GM21825 (cell line): Measurements from ENCODE around the gene MYH11.
"Not testable (repeated sequence)": the region's sequence is repeated elsewhere in the genome, so short reads cannot be mapped to it uniquely, and the experiment has no call there.

Experiments
- ATAC-seq: cut with Tn5 transposase; IDR thresholded peaks from one replicate; pipeline ENCODE4 v1.9.1; 2021; ENCODE audit warnings: mild to moderate bottlenecking, moderate library complexity; ENCODE audit not compliant: unreplicated experiment

MYH11 gene

GRCh38 chr16:15725641-15726240, 131.1 kb downstream of the MYH11 start:
- ATAC-seq, result no peak

- ATAC-seq, result no peak
These were observed 133.0 kb downstream of the MYH11 start for GRCh38 chr16:15723808-15724207.

- no peak for ATAC-seq
These were observed 135.8 kb downstream of the MYH11 start for GRCh38 chr16:15721018-15721417.

- ATAC-seq, result no peak
These were observed 140.0 kb downstream of the MYH11 start for GRCh38 chr16:15716694-15717447.

- ATAC-seq, result no peak
These were observed 141.6 kb downstream of the MYH11 start for GRCh38 chr16:15715221-15715620.

DNA sequence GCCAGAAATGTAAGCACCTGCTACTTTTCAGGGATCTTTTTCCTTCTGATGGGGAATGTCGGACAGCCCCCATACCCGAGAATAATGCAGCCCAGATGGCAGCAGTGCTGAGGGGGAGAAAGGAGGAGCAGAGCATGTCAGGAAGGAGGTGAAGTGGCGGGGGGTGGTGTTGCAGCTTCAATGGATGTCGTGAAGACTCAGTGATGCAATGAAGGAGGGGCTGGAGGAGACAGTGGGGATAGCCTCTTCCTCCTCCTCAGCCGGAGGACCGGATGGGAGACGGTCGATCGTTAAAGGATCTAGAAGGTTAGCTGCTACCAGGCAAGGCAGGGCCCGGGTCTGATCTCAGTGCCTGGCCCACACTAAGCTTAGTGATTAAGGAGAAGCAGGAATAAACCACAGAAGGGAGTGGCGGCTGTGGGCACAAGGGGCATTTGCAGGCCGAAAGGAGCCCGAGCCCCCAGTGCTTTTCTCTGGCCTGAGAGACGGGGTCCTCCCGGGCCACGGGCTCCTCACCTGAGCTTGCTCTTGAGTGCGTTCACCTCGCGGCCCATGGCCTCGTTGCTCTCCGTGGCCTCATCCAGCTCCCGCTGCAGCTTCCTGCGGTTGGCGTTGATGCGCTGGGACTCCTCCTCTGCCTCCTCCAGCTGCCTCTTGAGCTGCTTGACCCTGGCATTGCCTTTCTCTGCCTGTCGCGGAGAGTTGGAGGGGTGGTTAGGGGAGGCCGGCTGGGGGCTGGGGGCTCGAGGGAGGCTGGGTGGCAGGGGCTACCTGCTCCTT, 142.2 kb downstream of the MYH11 start:
- ATAC-seq, result no peak

GRCh38 chr16:15708997-15709396, 147.8 kb downstream of the MYH11 start:
- ATAC-seq, result no peak

DNA sequence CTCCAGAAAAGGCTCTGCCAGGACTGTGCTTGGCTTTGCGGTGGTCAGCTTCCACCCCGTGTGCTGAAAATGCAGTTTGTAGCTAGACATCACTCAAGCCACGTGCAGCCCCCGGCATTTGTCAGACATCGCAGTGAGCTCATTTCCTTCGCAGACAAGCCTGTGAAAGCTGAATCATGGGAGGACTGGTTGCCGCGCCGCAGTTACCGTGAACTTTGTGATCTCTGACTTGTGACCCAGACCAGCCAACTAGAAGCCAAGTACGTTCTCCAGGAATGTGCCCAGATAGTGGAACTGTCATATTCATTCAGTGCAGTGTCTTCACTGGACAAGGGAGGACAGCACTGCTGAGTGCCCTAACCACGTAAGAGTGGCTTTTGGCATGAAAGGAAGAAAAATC, 148.7 kb downstream of the MYH11 start:
- ATAC-seq, result no peak

- no peak for ATAC-seq
These were observed 149.5 kb downstream of the MYH11 start for GRCh38 chr16:15707332-15707731.

- no peak for ATAC-seq
These were observed 151.7 kb downstream of the MYH11 start for GRCh38 chr16:15705064-15705565.

DNA sequence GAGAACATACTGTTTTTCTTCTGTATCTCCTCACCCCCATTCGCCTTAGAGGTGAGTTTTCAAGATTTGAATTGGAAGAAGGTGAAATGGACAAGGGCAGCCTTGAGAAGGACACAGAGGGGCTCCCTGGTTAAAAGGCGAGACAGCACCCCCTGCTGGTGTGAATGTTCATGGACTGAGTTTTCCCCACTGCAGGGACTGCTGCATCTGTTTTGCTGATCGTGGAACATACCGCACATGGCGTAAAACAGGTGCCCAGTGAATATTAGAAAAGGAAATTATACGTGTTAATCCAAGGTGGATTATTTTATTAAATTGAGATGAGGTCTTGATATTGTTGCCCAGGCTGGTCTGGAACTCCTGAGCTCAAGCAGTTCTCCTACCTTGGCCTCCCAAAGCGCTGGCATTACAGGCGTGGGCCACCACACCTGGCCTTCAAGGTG, 152.3 kb downstream of the MYH11 start:
- ATAC-seq, result no peak

- no peak for ATAC-seq
These were observed 153.6 kb downstream of the MYH11 start for GRCh38 chr16:15703029-15703736.

GRCh38 chr16:15701975-15702970, 154.6 kb downstream of the MYH11 start:
- ATAC-seq, result no peak

DNA sequence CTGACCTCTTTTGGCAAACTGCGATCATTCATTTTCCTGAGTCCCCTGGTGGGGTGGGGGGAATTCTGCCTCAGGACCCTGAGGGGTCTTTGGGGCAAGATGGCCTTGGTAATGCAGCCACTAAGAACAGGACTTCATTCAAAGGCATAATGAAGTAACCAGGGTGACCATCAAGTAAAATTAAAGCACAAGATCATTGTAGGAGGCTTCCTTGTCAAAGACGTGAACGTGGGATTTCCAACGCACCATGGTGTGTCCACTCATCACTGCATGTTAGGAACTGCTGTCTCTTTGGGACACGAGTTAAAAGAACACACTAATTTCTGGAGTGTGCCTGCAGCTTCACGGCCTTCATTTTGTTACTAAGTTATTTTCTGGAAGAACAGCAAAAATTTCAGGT, 155.5 kb downstream of the MYH11 start:
- no peak for ATAC-seq

DNA sequence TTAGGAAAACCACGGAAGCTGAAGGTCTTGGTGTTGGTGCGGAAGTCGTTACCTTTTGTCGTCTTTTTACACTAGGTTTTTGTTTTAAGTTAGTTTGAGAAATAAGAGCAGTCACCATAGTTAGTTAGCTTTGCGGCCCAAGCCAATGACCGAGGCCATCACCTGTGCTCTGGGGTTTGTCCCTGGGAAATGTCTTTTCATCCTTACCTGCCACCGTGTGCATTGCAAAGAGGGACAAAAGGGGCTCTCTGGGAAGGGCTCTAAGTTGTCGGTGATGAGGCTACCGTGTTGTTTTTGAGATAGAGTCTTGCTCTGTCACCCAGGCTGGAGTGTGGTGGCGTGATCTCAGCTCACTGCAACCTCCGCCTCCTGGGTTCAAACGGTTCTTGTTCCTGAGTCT, 157.0 kb downstream of the MYH11 start:
- ATAC-seq, result no peak

DNA sequence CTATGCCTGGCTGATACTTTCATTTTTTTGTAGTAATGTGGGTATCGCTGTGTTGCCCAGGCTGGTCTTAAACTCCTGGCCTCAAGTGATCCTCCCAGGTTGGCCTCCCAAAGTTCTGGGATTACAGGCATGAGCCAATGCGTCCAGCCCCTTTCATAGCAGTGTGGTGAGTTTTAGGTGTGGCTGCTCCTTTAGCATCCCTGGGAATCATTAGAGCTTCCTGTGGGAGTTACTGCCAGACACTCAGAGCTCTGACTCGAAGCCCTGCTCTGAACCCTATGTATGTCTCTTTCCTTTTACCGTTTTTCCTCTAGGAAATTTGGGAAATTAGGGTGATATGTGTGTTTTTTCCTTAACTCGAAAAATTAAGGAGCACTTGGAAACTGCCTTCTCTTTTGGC, 162.3 kb downstream of the MYH11 start:
- ATAC-seq, result no peak

DNA sequence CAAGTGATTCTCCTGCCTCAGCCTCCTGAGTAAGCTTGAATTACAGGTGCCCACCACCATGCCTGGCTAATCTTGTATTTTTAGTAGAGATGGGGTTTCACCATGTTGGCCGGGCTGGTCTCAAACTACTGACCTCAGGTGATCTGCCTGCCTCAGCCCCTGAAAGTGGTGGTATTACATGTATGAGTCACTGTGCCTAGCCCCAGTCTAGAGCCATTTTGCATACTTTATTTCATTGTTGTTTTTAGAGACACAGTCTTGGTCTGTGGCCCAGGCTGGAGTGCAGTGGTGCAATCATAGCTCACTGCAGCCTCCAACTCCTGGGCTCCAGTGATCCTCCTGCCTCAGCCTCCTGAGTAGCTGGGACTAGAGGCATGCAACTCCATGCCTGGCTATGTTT, 164.3 kb downstream of the MYH11 start:
- ATAC-seq, result not testable (repeated sequence)

DNA sequence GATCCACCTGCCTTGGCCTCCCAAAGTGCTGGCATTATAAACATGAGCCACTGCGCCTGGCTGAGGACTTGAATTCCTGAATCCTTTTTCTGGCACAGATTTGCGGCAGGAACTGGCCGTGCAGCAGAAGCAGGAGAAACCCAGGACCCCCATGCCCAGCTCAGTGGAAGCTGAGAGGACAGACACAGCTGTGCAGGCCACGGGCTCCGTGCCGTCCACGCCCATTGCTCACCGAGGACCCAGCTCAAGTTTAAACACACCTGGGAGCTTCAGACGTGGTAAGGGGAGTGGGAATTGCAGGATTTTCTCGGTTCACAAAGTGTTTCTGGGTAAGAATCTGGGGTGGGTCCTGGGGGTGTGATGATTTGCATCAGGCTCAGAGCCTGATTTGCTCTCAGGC, 165.8 kb downstream of the MYH11 start:
- ATAC-seq, result no peak

- ATAC-seq, result no peak
These were observed 166.5 kb downstream of the MYH11 start for GRCh38 chr16:15690296-15690695.

DNA sequence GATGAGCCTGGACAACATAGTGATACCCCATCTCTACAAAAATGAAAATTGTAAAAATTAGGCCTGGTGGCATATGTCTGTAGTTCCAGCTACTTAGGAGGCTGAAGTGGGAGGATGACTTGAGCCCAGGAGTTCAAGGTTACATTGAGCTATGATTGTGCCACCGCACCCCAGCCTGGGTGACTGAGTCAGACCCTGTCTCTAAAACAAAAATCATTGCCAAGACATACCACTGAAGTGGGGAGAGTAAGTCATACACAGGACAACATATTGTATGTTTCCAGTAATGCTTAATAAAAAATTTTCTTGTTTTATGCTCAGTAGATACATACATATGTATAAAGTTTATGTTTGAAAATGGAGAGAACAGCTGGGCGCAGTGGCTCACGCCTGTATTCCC, 167.5 kb downstream of the MYH11 start:
- no peak for ATAC-seq
